Mammary epithelial cell (primary cell): ENCODE measurements around the gene PRR5.

Experiments used
- EZH2 ChIP-seq: IDR thresholded peaks from 2 replicates; pipeline ENCODE4 v1.6.1; 2012; ENCODE audit warnings: low read length, inconsistent platforms, borderline replicate concordance
- TF ChIP-seq, protein P1 (sequence below), 2 donors: IDR thresholded peaks in 1 of 2; conservative IDR thresholded peaks in 1 of 2; 2 replicates each; pipeline ENCODE4 v1.5.1; 2011 to 2012; ENCODE audit warnings: inconsistent platforms in 2 of 2, low read length in 2 of 2, mild to moderate bottlenecking in 2 of 2, control low read depth in 1 of 2, low read depth in 1 of 2; ENCODE audit not compliant: insufficient read depth in 1 of 2; ENCODE audit errors: extremely low read depth in 1 of 2

DNA sequence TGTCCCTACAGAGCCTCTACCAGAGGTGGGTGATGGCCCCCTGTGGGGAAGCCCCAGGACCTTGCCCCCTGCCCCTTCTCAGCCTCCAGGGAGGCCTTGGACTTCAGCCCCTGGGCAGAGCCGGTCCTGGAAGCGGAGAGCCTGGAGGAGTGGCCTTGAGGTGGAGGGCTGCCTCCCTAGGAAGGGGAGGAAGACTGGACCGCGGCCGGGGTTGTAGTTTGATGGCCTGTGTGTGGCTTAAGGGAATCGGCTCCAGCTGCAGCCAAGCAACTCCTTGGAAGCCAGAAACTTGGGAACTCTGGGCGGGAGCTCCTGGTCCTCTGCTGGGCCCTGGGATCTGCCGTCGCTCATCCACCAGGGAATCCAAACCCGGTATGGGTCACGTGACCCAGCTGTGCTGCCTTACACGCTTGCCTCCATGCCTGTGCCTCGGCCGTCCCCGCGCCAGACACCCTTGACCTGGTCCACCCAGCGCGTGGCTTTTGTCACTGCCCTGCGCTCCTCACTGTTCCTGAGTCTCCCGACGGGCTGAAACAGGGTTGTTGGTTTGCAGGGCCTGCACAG lies 26.8 kb downstream of the PRR5 start:
- TF ChIP-seq, protein P1, sequence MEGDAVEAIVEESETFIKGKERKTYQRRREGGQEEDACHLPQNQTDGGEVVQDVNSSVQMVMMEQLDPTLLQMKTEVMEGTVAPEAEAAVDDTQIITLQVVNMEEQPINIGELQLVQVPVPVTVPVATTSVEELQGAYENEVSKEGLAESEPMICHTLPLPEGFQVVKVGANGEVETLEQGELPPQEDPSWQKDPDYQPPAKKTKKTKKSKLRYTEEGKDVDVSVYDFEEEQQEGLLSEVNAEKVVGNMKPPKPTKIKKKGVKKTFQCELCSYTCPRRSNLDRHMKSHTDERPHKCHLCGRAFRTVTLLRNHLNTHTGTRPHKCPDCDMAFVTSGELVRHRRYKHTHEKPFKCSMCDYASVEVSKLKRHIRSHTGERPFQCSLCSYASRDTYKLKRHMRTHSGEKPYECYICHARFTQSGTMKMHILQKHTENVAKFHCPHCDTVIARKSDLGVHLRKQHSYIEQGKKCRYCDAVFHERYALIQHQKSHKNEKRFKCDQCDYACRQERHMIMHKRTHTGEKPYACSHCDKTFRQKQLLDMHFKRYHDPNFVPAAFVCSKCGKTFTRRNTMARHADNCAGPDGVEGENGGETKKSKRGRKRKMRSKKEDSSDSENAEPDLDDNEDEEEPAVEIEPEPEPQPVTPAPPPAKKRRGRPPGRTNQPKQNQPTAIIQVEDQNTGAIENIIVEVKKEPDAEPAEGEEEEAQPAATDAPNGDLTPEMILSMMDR (conservative IDR thresholded peaks at IDR 0.05 in 1 of 2, IDR thresholded peaks at IDR 0.05 in 1 of 2; ENCODE audit: extremely low read depth in 1 of 2, insufficient read depth in 1 of 2, low read depth in 1 of 2, low read length in 2 of 2) = no peak
- TF ChIP-seq EZH2 = no peak
